Activated effector memory CD4-positive, alpha-beta T cell treated with anti-CD3 and anti-CD28 coated beads, Interleukin-2, amount 50 U/mL, for 16 hours (primary cell): Measurements from ENCODE around the gene PACS1.
A peak's percentile ranks its signal among the peaks of the same experiment; 100 is the strongest.
"Not testable (repeated sequence)": the region's sequence is repeated elsewhere in the genome, so short reads cannot be mapped to it uniquely, and the experiment has no call there.

ENCODE experiments used
- DNase-seq: peaks from one replicate; pipeline ENCODE4 v3.0.0-alpha.2; 2020

Gene PACS1

DNA sequence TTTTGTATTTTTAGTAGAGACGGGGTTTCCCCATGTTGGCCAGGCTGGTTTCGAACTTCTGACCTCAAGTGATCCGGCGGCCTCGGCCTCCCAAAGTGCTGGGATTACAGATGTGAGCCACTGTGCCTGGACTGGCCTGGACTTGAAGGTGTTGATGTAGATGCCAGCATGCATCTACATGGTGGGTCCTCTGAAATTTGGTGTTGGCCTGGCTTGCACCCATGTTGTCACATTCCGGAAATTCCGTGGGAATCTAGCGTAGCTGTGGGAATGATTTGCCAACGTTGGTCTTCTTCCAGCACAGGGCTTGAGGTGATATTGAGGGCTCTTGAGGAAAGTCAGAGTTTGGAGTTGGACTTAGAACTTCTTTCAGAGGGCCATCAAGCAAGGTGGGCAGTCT, 6.5 kb downstream of the PACS1 start:
- no peak for DNase-seq

DNA sequence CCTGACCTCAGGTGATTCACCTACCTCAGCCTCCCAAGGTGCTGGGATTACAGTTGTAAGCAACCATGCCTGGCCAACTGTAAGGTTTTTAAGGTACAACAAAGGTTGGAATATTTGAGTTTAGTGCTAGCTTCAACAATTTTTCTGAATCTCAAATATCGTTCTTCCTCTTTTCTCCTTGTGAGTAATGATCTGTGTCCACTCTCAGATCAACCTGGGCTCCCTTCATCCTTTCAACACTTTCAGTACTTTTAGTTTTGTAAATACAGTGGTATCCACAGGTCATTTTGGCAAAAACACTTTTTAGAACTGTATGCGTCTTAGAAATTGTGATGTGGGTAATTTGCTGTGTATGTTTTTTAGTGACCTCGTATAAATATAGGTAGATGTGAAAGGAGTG, 7.9 kb downstream of the PACS1 start:
- DNase-seq, result no peak

DNA sequence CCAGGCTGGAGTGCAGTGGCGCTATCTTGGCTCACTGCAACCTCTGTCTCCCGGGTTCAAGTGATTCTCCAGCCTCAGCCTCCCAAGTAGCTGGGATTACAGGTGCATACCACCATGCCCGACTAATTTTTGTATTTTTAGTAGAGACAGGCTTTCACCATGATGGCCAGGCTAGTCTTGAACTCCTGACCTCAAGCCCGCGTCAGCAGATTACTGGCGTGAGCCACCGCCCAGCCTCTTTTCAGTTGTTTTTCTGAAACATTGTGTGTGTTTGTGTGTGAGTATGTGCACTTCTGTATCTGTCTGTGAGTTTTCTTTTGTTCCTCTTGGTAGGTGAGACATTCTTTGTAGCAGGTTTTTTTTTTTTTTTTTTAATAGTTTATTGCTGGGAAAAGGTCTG, 8.9 kb downstream of the PACS1 start:
- not testable (repeated sequence) for DNase-seq

DNA sequence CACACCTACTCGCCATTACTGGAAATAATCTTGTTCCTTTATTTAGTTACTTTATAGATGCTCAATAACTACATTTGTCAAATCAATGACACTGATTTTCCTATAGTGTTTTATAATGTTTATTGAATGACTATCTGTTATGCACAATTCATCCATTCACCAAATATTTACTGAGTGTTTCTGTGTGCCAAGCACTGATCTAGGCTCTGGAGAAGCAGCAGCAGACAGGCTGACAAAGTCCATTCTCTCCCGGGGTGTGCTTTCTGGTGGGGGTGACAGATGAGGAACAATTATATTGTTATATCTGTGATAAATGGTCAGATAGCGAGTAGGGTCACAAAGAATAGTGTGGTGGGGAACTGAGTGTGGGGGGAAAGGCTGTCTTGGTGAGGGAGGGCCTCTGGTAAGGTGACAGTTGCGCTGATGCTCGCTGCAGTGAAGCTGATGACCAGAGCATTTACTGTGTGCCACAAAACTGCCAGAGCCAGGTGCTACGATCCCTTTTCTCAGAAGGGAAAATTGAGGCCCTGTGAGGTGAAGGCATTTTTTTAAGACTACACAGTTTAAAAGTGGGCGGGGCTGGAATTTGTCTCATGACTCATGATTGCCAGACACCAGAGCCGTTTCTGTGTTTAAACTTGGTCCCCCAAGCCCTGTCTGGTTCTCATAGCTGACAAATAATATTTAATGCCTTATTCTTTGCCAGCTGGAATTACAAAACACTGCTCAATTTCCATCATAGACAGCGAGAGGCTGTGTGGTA, 10.2 kb downstream of the PACS1 start:
- DNase-seq, result peak; percentile 88

DNA sequence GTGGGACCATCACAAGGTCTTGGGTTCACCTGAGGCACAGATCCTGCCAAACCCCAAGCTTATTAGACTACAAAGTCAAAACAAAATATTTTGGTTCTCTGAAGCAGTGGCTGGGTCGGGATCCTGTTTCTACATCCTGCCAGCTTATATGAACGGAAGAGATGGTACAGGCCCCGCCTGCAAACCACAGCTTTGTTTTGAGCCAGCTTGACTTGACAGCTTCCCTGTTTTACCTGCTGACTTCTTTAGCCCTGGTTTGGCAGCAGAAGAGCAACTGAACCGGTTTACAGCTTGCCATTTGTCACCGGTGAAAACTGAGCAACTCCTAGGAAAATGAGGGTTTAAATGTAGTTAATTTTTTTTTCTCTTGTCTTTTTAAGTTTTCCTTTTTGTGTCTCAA, 11.4 kb downstream of the PACS1 start:
- DNase-seq, result peak; percentile 89

DNA sequence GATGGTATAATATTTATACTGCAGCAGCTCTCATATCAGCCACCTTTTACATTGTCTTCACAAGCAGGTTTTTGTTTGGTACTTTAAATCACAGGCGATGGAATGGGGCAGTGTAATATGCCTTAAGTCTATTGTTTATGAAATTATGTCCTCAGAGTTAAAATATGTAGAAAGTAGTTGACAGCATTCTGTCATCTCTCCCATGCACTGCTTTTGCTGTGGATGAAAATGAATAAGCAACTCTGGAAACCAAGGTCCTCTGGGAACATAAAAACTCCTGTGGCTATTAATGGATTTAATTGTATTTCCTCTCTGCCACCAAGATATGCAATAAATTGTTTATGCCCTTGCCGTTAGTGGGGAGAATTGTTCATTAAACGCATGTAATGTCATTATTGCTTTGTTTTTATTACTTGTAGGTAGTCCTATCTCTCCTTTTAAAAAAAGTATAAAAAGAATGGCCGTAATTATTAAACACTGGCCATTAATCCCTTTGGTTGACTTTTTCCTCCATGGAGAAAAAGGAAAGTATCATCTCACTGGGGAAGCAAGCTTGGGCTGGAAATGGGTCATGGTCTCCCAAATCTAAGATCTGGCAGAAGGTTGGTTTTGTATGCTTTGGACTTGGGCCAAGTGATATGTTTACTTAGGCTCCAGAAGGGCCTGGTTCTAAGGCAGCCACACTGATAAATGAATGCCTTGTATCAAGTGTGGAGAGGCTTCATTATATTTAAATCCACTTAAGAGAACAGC, 13.1 kb downstream of the PACS1 start:
- DNase-seq, result no peak

DNA sequence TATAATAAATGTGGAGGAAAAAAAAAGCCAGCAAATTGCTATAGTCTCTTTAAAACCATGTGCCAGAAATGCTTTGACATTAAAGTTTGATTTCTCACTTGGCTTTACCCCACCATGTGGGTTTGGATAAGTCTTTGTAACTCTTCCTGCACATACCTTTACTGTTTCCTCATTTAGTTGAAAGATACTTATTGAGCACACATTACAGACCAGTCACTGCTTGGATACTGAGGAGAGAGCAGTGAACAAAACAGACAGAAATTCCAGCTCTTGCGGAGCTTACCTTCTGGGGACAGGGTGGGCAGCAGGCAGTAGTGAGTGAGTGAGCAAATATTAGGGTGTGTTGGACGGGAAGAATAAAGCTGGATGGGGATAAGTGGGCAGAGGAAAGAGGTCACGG, 13.7 kb downstream of the PACS1 start:
- no peak for DNase-seq

DNA sequence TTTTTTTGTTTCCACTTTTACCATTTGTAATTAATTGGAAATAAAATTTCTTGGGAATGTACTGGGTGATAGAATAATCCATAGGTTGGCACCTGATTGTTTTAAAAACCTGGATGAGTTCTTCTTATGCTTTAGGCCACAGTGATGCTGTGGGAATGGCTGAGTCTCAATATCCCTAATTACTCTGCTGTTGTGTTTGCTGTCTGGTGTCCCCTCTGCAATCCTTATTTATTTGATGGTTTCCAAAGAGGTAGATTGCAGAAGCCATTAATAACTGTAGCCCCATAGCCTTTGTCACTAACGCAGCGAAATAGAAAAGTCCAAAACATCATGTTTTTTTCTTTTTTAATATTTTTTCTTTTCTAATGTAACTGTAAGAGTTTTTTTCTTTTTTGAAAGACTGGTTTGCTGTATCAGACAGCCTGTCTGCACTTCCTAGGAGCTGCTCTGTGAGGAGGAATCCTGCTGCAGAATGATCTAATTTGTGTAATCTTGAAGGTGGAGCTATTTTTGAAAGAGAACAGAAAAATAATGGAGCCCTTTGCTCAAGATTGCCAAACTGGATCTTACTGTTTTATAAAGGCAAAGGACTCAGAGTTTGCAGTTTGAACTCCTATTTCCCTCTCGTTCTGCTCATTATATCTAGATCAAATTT, 14.9 kb downstream of the PACS1 start:
- DNase-seq, result no peak

DNA sequence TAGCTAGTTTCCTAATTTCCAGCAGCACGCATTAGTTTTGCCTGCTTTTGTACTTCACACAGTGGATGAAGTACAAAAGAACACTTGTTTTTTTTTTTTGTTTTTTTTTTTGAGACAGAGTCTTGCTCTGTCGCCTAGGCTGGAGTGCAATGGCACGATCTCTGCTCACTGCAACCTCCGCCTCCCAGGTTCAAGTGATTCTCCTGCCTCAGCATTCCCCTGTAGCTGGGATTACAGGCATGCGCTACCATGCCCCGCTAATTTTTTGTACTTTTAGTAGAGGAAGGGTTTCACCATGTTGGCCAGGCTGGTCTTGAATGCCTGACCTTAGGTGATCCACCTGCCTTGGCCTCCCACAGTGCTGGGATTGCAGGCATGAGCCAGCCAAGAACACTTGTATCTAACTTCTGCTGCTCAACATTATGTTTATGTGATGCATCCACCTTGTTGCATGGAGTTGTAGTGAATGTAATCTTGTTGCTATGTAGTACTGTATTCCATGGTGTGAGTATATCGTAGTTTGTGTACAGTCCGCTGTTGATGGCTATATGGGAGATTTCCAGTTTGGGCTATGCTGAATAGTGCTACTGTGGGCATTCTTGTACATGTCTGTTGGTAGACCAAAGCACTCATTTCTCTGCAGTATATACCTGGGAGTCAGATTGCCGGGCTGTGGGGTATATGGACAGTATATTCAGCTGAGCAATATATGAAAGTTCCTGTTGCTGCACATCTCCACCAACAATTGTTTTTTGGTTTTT, 17.3 kb downstream of the PACS1 start:
- no peak for DNase-seq

DNA sequence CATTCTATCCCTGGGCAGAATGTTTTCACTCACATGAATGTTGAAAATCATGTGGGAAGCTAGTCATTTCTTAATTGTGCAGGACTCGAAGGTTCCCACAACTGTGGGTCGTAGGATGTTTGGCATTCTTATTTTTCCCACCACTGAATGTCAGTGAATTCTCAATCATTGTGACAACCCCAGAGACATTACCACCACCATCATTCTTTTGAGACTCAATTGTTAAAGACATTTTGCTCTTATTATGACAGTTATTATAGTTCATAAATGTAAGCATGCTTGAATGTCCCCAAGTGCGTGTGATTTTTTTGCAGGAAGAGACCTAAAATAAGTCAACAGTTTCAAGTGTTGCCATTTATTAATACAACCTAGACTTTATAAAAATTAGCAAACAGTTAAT, 19.0 kb downstream of the PACS1 start:
- DNase-seq, result no peak

DNA sequence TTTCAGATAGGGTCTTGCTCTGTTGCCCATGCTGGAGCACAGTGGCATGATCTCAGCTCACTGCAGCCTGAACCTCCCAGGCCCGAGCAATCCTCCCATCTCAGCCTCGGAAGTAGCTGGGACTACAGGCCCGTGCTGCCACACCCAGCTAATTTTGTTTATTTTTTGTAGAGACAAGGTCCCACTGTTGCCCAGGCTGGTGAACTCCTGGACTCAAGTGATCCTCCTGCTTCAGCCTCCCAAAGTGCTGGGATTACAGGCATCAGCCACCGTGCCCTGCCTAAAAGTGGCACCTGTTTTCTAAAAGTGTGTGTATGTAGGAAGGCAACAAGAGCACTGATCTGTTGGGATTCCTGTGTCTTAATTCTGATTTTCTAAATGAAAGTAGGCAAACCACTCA, 20.2 kb downstream of the PACS1 start:
- no peak for DNase-seq

DNA sequence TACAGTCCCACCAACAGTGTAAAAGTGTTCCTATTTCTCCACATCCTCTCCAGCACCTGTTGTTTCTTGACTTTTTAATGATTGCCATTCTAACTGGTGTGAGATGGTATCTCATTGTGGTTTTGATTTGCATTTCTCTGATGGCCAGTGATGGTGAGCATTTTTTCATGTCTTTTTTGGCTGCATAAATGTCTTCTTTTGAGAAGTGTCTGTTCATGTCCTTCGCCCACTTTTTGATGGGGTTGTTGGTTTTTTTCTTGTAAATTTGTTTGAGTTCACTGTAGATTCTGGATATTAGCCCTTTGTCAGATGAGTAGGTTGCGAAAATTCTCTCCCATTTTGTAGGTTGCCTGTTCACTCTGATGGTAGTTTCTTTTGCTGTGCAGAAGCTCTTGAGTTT, 22.1 kb downstream of the PACS1 start:
- DNase-seq, result not testable (repeated sequence)

DNA sequence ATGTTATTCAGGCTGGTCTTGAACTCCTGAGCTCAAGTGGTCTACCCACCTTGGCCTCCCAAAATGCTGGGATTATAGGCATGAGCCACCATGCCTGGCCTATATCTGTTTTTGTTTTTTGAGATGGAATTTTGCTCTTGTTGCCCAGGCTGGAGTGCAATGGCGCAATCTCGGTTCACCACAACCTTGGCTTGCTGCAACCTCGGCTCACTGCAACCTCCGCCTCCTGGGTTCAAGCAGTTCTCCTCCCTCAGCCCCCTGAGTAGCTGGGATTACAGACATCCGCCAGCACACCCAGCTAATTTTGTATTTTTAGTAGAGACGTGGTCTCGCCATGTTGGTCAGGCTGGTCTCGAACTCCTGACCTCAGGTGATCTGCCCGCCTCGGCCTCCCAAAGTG, 29.7 kb downstream of the PACS1 start:
- not testable (repeated sequence) for DNase-seq

DNA sequence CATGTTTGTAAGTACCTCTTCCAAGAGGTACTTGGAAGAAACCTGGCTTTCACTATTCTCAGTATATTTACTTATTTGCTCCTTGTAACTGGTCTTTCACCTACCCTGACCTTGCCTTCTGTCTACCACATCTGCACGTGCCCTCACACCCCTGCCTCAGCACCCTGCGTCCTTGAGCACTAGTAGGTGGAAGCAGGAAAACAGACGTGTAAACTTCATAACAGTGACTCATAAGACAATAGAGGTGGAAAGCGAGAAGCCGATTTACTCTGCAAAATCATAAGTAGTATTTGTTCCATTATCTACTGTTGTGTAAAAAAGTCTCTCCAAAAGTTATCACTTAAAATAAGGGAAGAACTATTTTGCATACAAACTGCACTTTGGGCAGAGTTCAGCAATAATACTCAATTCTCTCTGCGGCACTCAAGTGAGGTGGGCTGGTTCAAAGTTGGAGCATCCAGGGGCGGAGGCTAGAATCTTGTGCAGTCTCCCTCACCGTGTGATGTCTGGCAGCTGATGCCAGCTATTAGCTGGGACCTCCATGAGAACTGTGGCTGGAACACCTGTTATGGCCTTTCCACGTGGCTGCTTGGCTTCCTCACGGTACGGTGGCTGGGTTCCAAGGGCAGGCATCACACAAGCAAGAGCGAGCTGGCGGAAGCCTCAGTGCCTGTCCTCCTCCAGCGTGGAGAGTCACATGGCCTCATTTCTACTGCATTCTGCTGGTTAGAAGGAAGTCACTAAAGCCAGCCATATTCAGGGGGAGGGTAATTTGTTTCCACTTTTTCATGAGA, 30.4 kb downstream of the PACS1 start:
- DNase-seq, result peak; percentile 85

DNA sequence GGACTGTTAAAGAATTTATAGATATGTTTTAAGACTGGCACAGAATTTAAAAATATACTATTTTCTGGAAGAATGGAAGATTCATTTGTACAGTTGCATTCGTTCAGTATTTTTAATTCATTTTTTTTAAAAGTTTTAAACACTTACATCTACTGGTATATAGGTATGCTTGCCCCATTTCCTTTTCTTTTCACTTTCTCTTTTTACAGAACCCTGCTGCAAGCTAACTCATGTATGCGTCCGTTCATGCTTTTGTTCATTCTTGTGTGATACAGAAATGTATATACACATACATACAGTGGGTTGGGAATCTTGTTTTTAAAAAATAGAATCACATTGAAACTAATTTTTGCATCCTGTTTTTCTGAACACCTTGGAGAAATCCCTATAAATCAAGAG, 31.0 kb downstream of the PACS1 start:
- no peak for DNase-seq

DNA sequence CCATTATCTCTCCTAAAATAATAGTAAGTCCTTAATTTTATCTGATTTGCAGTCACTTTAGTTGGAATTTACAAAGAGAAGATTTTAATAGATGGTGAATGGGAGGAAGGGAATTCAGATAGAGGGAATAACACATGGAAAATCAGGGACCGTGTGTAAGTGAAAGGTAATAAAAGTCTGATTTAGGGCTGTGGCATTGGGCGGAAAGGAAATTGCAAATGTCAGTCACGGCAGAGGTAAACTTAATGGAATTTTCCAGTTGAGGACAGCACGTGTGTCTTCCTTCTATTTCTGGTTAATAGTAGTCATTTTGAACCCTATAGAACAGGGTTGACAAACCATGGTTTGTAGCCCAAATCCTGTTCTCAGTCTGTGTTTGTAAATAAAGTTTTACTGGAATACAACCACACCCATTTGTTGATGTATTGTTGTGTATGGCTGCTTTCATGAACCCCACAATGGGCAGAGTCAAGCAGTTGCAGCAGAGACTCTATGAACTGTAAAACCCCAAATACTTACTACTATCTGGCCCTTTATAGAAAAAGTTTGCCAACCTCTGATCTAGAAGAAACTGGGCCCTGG, 34.1 kb downstream of the PACS1 start:
- no peak for DNase-seq

DNA sequence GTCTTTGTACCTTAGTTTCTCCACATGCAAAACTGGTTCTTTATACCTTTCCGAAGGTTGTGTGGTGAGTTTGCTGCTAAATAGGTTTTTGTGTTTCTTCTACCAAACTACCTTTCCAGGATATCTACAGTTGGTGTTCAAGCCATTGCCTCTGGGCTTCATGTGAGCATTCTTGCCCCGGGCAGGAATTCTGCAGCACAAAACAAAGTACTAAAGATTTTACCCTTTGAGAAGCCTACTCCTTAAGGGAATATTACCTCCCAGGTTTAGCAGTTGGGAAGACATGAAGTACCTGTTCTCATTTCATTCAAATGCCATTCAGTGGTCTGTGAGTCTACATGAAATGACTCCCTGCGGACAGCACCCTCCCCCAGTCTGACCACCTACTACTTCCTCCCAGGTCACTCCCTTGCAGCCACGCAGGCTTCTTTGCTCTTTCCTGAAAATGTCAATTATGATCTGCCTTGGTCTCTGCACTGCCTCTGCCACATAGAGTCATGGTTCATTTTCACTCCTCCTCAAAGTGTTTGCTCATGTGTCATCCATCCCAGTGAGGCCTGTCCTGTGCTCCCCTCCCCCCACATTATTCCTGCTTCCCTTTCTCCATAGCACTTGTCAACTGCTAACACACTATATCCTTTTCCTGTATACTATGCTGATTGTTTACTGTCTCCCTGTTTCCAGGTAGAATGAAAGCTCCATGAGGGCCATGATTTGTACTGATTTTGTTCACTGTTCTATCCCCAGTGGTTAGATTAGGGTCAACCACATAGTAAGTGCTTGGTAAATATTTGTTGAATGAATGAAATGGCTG, 36.9 kb downstream of the PACS1 start:
- no peak for DNase-seq

DNA sequence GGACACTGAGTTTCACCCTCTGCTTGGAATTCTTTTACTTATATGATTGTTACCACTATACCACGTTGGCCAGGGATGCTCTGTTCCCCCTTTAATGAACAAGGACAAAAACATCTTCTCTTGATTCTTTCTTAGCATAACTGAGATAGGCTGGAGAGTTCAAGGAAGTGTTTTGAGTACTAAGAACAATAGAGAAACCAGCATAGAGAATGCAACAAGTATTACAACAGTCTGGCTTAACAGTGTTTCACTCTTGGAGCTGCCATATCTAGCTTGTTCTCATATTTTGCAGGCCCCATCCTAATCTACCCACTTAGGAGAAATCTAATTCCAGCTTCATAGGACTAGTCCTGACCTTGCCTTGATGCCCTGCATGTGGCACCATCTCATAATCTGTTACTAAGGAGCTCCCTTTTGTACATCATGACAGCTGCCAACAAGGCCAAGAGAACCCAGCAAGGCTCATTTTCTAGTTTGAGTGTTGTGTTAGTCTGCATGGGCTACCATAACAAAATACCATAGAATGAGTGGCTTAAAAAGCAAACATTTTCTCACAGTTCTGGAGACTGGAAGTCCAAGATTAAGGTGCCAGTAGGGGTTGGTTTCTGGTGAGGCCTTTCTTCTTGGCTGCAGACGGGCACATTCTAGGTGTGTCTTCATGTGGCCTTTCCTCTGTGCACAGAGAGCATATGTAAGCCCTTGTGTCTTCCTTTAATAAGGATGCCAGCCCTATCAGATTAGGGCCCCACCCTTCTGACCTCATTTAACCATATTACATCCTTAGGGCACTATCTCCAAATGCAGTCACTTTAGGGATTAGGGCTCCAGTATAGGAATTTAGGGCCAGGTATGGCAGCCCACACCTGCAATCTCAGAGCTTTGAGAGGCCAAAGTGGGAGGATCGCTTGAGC, 37.8 kb downstream of the PACS1 start:
- no peak for DNase-seq

DNA sequence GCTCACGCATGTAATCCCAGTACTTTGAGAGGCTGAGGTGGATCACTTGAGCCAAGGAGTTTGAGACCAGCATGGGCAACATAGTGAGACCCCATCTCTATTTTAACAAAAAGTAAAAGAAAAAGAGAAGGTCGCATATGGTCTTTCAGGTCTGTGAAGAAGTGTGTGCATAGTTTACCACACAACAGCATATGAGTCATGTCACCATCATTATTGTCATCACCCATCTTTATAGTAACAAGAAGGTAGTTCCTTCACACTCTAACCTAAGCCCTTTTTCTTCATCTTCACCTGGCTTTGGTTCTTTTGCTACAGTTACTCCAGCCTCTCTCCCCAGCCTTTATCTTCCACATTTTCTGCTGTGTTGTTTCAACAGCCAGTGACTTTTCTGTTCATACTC, 39.2 kb downstream of the PACS1 start:
- DNase-seq, result no peak

DNA sequence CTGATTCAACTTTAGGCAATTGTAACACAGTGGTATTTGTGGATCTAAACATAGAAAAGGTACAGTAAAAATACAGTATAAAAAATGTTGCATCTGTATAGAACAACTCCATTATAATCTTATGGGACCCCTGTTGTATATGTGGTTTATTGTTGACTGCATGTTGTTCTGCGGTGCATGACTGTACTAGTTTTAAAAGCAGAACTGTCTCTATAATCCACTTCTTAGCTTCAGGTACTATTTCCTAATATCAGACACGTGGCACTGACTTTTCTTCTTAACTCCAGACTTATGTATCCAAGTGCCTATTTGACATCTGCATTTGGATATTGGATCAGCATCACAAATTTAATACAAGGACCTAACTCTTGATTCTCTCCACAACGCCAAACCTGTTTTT, 41.1 kb downstream of the PACS1 start:
- DNase-seq, result no peak
